Esophagus muscularis mucosa (tissue), 4 donors: ENCODE results near the gene KIF16B. TPM values are rescaled to one million over a fixed set of nuclear protein-coding genes. Genes with fewer than 3 reads are reported as not detected.

Experiments used
- DNase-seq: peaks from one replicate; pipeline ENCODE4 v3.0.0-alpha.2; 2017; ENCODE audit errors: extremely low spot score
- H3K27ac ChIP-seq, 4 donors: fragments of 200-600 bp; sonication (generic); replicated peaks in 1 of 4; 1 replicate in 3 of 4; 2 replicates in 1 of 4; pipeline ENCODE4 v1.5.1; 2016 to 2019; ENCODE audit warnings: mild to moderate bottlenecking in 1 of 4
- H3K27me3 ChIP-seq, 4 donors: fragments of 200-600 bp; sonication (generic); one replicate each; pipeline versions ENCODE4 v1.5.1 to v1.6.0; 2016 to 2019
- H3K36me3 ChIP-seq, 4 donors: fragments of 200-600 bp; sonication (generic); one replicate each; pipeline ENCODE4 v1.5.1; 2016 to 2019
- H3K4me1 ChIP-seq, 4 donors: fragments of 200-600 bp; sonication (generic); one replicate each; pipeline ENCODE4 v1.5.1; 2016 to 2019
- H3K4me3 ChIP-seq, 4 donors: fragments of 200-600 bp; sonication (generic); 1 replicate in 2 of 4; 2 replicates in 2 of 4; pipeline ENCODE4 v1.5.1; 2016 to 2019; ENCODE audit warnings: mild to moderate bottlenecking in 4 of 4, moderate library complexity in 1 of 4
- H3K9me3 ChIP-seq, 4 donors: fragments of 200-600 bp; sonication (generic); 1 replicate in 3 of 4; 2 replicates in 1 of 4; pipeline ENCODE4 v1.5.1; 2016 to 2019
- EP300 ChIP-seq: sonication (generic); formaldehyde crosslinking; IDR thresholded peaks from one replicate; pipeline ENCODE4 v1.6.1; 2017; ENCODE audit warnings: antibody characterized with exemption
- POLR2A ChIP-seq: fragments of 450-650 bp; IDR thresholded peaks from one replicate; pipeline ENCODE4 v1.6.1; 2017; ENCODE audit warnings: antibody characterized with exemption, moderate library complexity, mild to moderate bottlenecking, low read depth
- POLR2AphosphoS5 ChIP-seq, 2 donors: sonication (generic); formaldehyde crosslinking; IDR thresholded peaks; one replicate each; pipeline ENCODE4 v1.6.1; 2017; ENCODE audit warnings: antibody characterized with exemption in 2 of 2
- WGBS: methylation state at CpG from one replicate; pipeline ENCODE4 v1.1.5; 2018; 5-methylcytosine and 5-hydroxymethylcytosine counted together
- intact Hi-C: fragments of 100-400 bp; cut with DNase I; formaldehyde crosslinking; loops from one replicate; pipeline ENCODE4 v1.15.1; 2023
- total RNA-seq, 4 donors: library from RNA; depleted of rRNA; stranded (reverse); fragments of >200 nt; gene quantifications; one replicate each; pipeline versions ENCODE4 v1.1.0 to v1.2.1, GENCODE V29; 2016
- TF ChIP-seq, protein P1 (sequence below), 3 experiments: fragments of 200-600 bp in 2 of 3; fragments of 450-650 bp in 1 of 3; sonication (generic) in 2 of 3; IDR thresholded peaks; one replicate each; pipeline ENCODE4 v1.5.1; 2017 to 2019; ENCODE audit warnings: antibody characterized with exemption in 3 of 3, mild to moderate bottlenecking in 2 of 3, moderate library complexity in 1 of 3

KIF16B gene
- total RNA-seq, 4 donors from 2014 or later, result 15.4 to 21.1 (median 19.3) TPM

DNA sequence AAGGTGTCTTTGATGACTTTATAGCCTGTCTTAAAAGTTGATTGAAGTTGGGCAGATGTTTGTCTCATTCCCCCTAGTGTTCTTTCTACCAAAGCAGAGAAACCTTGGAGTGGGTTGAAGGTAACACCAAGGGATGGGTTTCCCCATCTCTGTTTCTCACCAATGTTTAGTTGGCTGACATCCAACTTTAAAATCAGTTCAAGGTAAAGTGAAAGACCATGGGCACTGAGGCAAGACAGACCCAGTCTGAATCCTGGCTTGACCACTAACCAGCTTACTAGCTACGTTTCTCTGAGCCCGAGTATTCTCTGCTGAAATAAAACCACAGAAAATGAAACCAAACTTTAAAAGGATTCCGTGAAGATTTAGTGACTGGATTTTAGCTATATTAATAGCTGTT lies 258.9 kb downstream of the KIF16B start:
- 83% methylated on average over 3 of the region's 3 CpGs for WGBS
- Histone ChIP-seq H3K36me3 (peaks cover 0 to 30% (median 6%) of the 10 kb centered on the region in 4 donors), H3K27me3 (no peaks in the 10 kb centered on the region), H3K4me3 (no peak overlapping the region), H3K27ac (no peak overlapping the region), H3K4me1 (no peaks in the 10 kb centered on the region), H3K9me3 (no peaks in the 10 kb centered on the region)
- intact Hi-C loops, result no loop called here
- no peak for DNase-seq
- TF ChIP-seq, protein P1, sequence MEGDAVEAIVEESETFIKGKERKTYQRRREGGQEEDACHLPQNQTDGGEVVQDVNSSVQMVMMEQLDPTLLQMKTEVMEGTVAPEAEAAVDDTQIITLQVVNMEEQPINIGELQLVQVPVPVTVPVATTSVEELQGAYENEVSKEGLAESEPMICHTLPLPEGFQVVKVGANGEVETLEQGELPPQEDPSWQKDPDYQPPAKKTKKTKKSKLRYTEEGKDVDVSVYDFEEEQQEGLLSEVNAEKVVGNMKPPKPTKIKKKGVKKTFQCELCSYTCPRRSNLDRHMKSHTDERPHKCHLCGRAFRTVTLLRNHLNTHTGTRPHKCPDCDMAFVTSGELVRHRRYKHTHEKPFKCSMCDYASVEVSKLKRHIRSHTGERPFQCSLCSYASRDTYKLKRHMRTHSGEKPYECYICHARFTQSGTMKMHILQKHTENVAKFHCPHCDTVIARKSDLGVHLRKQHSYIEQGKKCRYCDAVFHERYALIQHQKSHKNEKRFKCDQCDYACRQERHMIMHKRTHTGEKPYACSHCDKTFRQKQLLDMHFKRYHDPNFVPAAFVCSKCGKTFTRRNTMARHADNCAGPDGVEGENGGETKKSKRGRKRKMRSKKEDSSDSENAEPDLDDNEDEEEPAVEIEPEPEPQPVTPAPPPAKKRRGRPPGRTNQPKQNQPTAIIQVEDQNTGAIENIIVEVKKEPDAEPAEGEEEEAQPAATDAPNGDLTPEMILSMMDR (IDR thresholded peaks at IDR 0.05), result no peak
- no peak for TF ChIP-seq EP300
- no peak for TF ChIP-seq POLR2AphosphoS5 (IDR thresholded peaks at IDR 0.05)
- TF ChIP-seq POLR2A, result no peak

GRCh38 chr20:16313917-16314316 lies 259.3 kb downstream of the KIF16B start:
- DNase-seq, result no peak
- H3K9me3 ChIP-seq, result no peaks in the 10 kb centered on the region
- H3K27ac ChIP-seq, result no peak overlapping the region
- intact Hi-C loops, result no loop called here
- no peaks in the 10 kb centered on the region for H3K27me3 ChIP-seq
- peaks cover 0 to 3% (median 0%) of the 10 kb centered on the region in 4 donors for H3K4me1 ChIP-seq
- H3K36me3 ChIP-seq, result peaks cover 0 to 30% (median 6%) of the 10 kb centered on the region in 4 donors
- TF ChIP-seq, protein P1 (IDR thresholded peaks at IDR 0.05), result no peak
- no peak for TF ChIP-seq POLR2A
- no peak for TF ChIP-seq POLR2AphosphoS5 (IDR thresholded peaks at IDR 0.05)
- no peak for TF ChIP-seq EP300
- 69% methylated on average over 4 of the region's 4 CpGs for WGBS
- H3K4me3 ChIP-seq, result no peak overlapping the region

DNA sequence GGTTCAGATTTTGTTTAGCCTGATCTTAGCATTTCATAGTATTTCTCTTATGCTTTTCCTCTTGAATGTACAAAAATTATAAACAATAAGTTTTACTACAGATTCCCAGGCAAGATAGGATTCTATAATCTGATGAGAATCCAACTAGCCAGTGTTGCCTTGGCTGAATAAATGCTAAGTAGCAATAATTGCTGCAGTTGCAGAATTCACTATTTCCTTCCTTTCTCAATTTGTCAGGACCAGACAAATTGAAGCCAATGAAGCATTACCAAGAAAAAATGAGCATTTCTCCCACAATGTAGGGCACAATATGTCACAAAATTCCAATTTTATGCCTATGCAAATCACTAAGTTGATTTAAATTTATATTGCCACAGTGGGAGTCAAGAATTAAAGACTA lies 260.2 kb downstream of the KIF16B start:
- H3K27ac ChIP-seq, result no peak overlapping the region
- H3K4me3 ChIP-seq, result no peak overlapping the region
- intact Hi-C loops, result no loop called here
- H3K36me3 ChIP-seq, result peaks cover 0 to 30% (median 6%) of the 10 kb centered on the region in 4 donors
- no peak for DNase-seq
- no peak for TF ChIP-seq POLR2A
- H3K4me1 ChIP-seq, result peaks cover 0 to 6% (median 0%) of the 10 kb centered on the region in 4 donors
- no peaks in the 10 kb centered on the region for H3K27me3 ChIP-seq
- H3K9me3 ChIP-seq, result no peaks in the 10 kb centered on the region

DNA sequence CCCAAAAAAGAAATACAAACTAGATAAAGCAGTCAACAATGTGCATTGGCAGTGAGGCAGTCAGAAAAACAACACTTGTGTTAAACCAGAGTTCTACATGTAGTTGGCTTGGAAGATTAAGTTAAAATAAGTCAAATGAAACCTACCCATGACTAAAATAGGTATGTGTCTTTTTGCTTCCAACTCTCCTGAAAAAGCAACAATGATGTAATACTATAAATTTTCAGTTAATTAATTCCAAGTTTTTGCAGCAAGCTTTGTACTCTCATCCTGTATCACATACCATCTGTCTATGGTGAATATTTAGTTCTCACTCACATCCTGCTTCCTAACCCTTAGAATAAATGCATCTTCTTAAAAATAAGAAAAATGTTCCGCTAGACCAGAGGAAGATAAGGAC lies 261.5 kb downstream of the KIF16B start:
- Histone ChIP-seq H3K9me3 (no peaks in the 10 kb centered on the region), H3K4me3 (no peak overlapping the region), H3K27ac (no peak overlapping the region), H3K27me3 (no peaks in the 10 kb centered on the region), H3K36me3 (peaks cover 0 to 32% (median 6%) of the 10 kb centered on the region in 4 donors), H3K4me1 (peaks cover 0 to 6% (median 0%) of the 10 kb centered on the region in 4 donors)
- TF ChIP-seq, protein P1 (IDR thresholded peaks at IDR 0.05), result no peak
- no peak for TF ChIP-seq POLR2AphosphoS5 (IDR thresholded peaks at IDR 0.05)
- no peak for TF ChIP-seq EP300
- no peak for TF ChIP-seq POLR2A
- 83% methylated on average over 1 of the region's 1 CpG for WGBS
- intact Hi-C loops, result no loop called here
- DNase-seq, result no peak

GRCh38 chr20:16308754-16309153 lies 264.5 kb downstream of the KIF16B start:
- no peak for DNase-seq
- TF ChIP-seq, protein P1 (IDR thresholded peaks at IDR 0.05), result no peak
- TF ChIP-seq EP300, result no peak
- TF ChIP-seq POLR2A, result no peak
- TF ChIP-seq POLR2AphosphoS5 (IDR thresholded peaks at IDR 0.05), result no peak
- H3K36me3 ChIP-seq, result peaks cover 0 to 40% (median 6%) of the 10 kb centered on the region in 4 donors
- 94% methylated on average over 2 of the region's 2 CpGs for WGBS
- H3K4me3 ChIP-seq, result no peak overlapping the region
- H3K4me1 ChIP-seq, result peaks cover 0 to 6% (median 0%) of the 10 kb centered on the region in 4 donors
- peaks cover 0 to 7% (median 3%) of the 10 kb centered on the region in 4 donors for H3K9me3 ChIP-seq
- no peaks in the 10 kb centered on the region for H3K27me3 ChIP-seq
- intact Hi-C loops, result no loop called here
- H3K27ac ChIP-seq, result no peak overlapping the region
